Neutrophil (primary cell): ENCODE results near the gene CAMK1.

Experiments used
- H3K27ac ChIP-seq: fragments of 200-600 bp; sonication (generic); 2 replicates; pipeline ENCODE4 v1.5.1; 2016; ENCODE audit warnings: mild to moderate bottlenecking, moderate library complexity
- H3K27me3 ChIP-seq: fragments of 200-600 bp; sonication (generic); 2 replicates; pipeline ENCODE4 v1.6.0; 2016; ENCODE audit warnings: mild to moderate bottlenecking
- H3K36me3 ChIP-seq: fragments of 200-600 bp; sonication (generic); 2 replicates; pipeline ENCODE4 v1.5.1; 2017
- H3K4me1 ChIP-seq, 2 experiments: fragments of 200-600 bp in 1 of 2; sonication (generic) in 1 of 2; 1 replicate in 1 of 2; 2 replicates in 1 of 2; pipeline versions ENCODE4 v1.5.1 to v1.6.1; 2013 to 2016; ENCODE audit warnings: low read depth in 1 of 2, low read length in 1 of 2, mild to moderate bottlenecking in 1 of 2, moderate library complexity in 1 of 2; ENCODE audit not compliant: control insufficient read depth in 1 of 2, insufficient read depth in 1 of 2
- H3K4me3 ChIP-seq, 2 experiments: fragments of 200-600 bp in 1 of 2; sonication (generic) in 1 of 2; 1 replicate in 1 of 2; 2 replicates in 1 of 2; pipeline ENCODE4 v1.5.1; 2013 to 2016; ENCODE audit warnings: low read depth in 1 of 2, low read length in 1 of 2, mild to moderate bottlenecking in 1 of 2, moderate library complexity in 1 of 2
- H3K9me3 ChIP-seq: fragments of 200-600 bp; sonication (generic); 2 replicates; pipeline ENCODE4 v1.5.1; 2016
- CTCF ChIP-seq: fragments of 200-600 bp; sonication (generic); IDR thresholded peaks from 2 replicates; pipeline ENCODE4 v1.5.1; 2016; ENCODE audit warnings: antibody characterized with exemption

CAMK1 gene

GRCh38 chr3:9715136-9715535 lies 54.6 kb downstream of the CAMK1 start:
- Histone ChIP-seq H3K9me3 (no peaks in the 10 kb centered on the region), H3K4me1 (peaks cover 18 to 22% of the 10 kb centered on the region in 2 experiments), H3K36me3 (no peaks in the 10 kb centered on the region), H3K4me3 (no peak overlapping the region), H3K27ac (peak overlapping the region; percentile 9), H3K27me3 (no peaks in the 10 kb centered on the region)
- no peak for TF ChIP-seq CTCF

GRCh38 chr3:9713142-9713541 lies 56.6 kb downstream of the CAMK1 start:
- H3K9me3 ChIP-seq, result no peaks in the 10 kb centered on the region
- no peak overlapping the region for H3K27ac ChIP-seq
- TF ChIP-seq CTCF, result no peak
- no peak overlapping the region for H3K4me3 ChIP-seq
- H3K4me1 ChIP-seq, result peaks cover 18 to 22% of the 10 kb centered on the region in 2 experiments
- no peaks in the 10 kb centered on the region for H3K27me3 ChIP-seq
- H3K36me3 ChIP-seq, result no peaks in the 10 kb centered on the region

GRCh38 chr3:9712415-9712814 lies 57.3 kb downstream of the CAMK1 start:
- H3K9me3 ChIP-seq, result no peaks in the 10 kb centered on the region
- peaks cover 18 to 22% of the 10 kb centered on the region in 2 experiments for H3K4me1 ChIP-seq
- no peaks in the 10 kb centered on the region for H3K27me3 ChIP-seq
- H3K36me3 ChIP-seq, result no peaks in the 10 kb centered on the region
- H3K27ac ChIP-seq, result no peak overlapping the region
- H3K4me3 ChIP-seq, result no peak overlapping the region
- TF ChIP-seq CTCF, result no peak

GRCh38 chr3:9710174-9710739 lies 59.5 kb downstream of the CAMK1 start:
- H3K4me1 ChIP-seq, result peaks cover 3 to 4% of the 10 kb centered on the region in 2 experiments
- H3K36me3 ChIP-seq, result no peaks in the 10 kb centered on the region
- H3K27ac ChIP-seq, result no peak overlapping the region
- peaks cover 17% of the 10 kb centered on the region for H3K27me3 ChIP-seq
- no peak overlapping the region for H3K4me3 ChIP-seq
- no peaks in the 10 kb centered on the region for H3K9me3 ChIP-seq
- no peak for TF ChIP-seq CTCF
